ENCODE measurements around the gene FCGR3B.
"Not testable (repeated sequence)": the region's sequence is repeated elsewhere in the genome, so short reads cannot be mapped to it uniquely, and the experiment has no call there.

The FCGR3B gene

DNA sequence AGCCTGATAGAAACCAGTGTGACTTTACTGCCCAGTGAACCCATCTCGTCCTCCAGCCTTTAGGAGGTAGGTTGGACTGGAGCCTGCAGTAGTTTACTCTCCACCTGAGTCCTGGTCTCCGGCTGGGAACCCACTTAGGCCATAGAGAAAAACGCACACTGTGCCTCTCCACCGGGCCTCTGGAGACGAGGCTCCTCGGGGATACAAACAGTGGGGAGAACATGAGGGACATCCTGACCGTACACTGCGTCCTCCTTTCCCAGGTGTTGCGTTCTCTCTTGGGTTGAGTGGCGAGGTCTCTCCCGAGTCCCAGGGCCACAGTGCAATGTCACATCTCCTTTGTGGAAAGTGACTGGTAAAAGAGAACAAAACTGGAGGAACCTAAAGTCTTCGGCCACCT, 26.0 kb downstream of the FCGR3B start:
- H3K27ac Mint-ChIP-seq; H3K4me3 Mint-ChIP-seq; intact Hi-C loops (cut with micrococcal nuclease); H3K9me3 Mint-ChIP-seq: not testable (repeated sequence)
- peaks cover 95% of the 10 kb centered on the region for H3K36me3 Mint-ChIP-seq (ENCODE audit: low read depth)
- peaks cover 54% of the 10 kb centered on the region for H3K27me3 Mint-ChIP-seq
- peaks cover 24% of the 10 kb centered on the region for H3K4me1 Mint-ChIP-seq (ENCODE audit: low read depth)

DNA sequence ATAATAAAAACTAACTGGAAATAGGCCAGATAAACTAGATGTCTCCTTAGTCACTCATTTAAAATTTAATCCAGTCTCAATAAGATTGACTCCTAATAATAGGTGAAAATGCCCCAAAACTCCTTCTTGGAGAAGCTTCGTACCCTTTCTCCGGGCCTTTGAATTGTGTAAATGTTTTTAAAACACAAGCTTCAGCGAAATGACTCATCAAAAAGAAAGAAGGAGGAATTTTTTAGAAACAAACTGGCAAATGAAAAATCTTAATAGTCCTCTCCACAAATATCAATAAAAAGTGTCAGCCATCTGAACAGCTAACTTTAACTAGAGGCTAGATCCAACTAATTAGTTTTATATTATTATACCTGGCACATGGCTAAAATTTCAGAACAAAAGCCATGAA, 33.9 kb downstream of the FCGR3B start:
- intact Hi-C loops (cut with micrococcal nuclease); H3K9me3 Mint-ChIP-seq; H3K27ac Mint-ChIP-seq; H3K4me3 Mint-ChIP-seq: not testable (repeated sequence)
- H3K27me3 Mint-ChIP-seq = peaks cover 14% of the 10 kb centered on the region
- H3K4me1 Mint-ChIP-seq (ENCODE audit: low read depth) = peaks cover 15% of the 10 kb centered on the region
- peaks cover 76% of the 10 kb centered on the region for H3K36me3 Mint-ChIP-seq (ENCODE audit: low read depth)

DNA sequence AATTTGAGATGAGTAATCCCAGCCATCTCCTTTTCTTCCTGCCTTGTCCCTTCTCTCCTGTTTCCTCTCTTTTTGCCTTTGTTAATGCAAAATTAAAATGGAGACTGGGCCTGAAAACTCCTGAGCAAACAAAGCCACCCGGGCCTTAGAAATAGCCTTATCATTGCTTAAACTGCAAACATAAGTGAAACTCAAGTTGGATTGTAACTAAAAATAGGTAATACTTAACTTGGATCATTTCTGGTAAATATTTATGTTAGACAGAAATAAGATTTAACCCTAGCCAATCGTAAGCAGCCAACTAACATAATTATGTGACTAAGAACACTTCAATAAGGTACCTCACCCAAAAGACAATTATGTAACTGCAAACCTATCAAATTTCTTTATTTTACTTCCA, 35.4 kb downstream of the FCGR3B start:
- H3K27me3 Mint-ChIP-seq = peaks cover 14% of the 10 kb centered on the region
- intact Hi-C loops (cut with micrococcal nuclease); H3K4me3 Mint-ChIP-seq; H3K9me3 Mint-ChIP-seq: not testable (repeated sequence)
- peaks cover 15% of the 10 kb centered on the region for H3K4me1 Mint-ChIP-seq (ENCODE audit: low read depth)
- H3K27ac Mint-ChIP-seq = peak overlapping the region; percentile 11
- H3K36me3 Mint-ChIP-seq (ENCODE audit: low read depth) = peaks cover 75% of the 10 kb centered on the region

DNA sequence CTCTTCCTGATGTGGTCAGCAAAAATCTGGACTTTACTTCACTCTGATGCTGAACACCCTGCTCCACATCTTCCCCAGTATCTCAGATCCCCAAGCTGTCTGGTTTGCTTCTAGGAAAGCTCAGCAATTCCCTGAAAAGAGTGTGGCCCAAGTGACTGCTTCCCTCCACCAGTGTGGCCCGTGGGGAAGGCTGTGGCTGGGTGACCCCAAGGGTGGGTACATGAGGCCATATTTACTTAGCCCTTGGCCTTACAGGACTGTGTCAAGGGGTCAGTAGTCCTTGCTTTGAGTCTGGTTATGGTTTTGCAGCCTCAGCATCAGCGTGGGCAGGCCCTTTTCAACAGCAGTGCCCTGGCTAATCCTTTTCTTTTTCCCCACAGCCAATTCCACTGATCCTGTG, 35.8 kb downstream of the FCGR3B start:
- Mint-ChIP-seq H3K4me1 (ENCODE audit: low read depth) (peaks cover 15% of the 10 kb centered on the region), H3K36me3 (ENCODE audit: low read depth) (peaks cover 74% of the 10 kb centered on the region), H3K27ac (peak overlapping the region; percentile 11), H3K27me3 (peaks cover 14% of the 10 kb centered on the region)
- H3K9me3 Mint-ChIP-seq; intact Hi-C loops (cut with micrococcal nuclease); H3K4me3 Mint-ChIP-seq: not testable (repeated sequence)

DNA sequence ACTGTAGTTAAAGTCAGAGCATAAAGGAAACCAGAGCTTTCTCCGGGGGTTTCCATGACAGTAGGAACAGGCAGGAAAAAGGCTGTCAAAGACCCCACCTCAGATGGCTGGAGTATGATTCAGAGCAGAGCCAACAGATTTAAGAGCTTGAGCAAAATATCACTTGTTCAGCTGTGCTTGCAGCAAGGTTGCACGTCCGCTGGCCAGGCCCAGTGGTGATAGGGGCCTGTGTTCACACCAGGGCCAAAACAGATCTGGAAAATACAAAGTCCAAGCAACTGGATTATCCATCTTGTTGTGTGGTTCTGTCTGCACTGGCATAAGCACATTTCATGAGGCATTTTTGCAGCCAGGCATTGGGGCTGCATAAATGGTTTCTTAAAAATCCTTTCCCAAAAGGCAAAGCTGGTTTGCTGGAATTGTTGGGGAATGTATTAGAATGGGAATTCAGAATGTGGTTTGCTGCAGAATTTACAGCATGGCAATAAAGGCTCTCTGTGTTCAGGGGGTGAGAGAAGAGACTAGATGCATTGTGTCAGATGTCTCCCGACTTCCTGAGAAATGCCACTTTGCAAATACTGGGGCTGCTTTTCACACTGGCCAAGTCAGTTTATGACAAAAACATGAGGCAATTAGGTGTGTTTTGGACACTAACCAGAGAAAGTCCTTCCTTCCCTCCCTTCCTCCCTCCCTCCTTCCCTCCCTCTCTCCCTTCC, 36.5 kb downstream of the FCGR3B start:
- H3K9me3 Mint-ChIP-seq; H3K4me3 Mint-ChIP-seq; intact Hi-C loops (cut with micrococcal nuclease): not testable (repeated sequence)
- peak overlapping the region; percentile 16 for H3K27ac Mint-ChIP-seq
- H3K4me1 Mint-ChIP-seq (ENCODE audit: low read depth) = peaks cover 18% of the 10 kb centered on the region
- H3K36me3 Mint-ChIP-seq (ENCODE audit: low read depth) = peaks cover 72% of the 10 kb centered on the region
- H3K27me3 Mint-ChIP-seq = peaks cover 17% of the 10 kb centered on the region

DNA sequence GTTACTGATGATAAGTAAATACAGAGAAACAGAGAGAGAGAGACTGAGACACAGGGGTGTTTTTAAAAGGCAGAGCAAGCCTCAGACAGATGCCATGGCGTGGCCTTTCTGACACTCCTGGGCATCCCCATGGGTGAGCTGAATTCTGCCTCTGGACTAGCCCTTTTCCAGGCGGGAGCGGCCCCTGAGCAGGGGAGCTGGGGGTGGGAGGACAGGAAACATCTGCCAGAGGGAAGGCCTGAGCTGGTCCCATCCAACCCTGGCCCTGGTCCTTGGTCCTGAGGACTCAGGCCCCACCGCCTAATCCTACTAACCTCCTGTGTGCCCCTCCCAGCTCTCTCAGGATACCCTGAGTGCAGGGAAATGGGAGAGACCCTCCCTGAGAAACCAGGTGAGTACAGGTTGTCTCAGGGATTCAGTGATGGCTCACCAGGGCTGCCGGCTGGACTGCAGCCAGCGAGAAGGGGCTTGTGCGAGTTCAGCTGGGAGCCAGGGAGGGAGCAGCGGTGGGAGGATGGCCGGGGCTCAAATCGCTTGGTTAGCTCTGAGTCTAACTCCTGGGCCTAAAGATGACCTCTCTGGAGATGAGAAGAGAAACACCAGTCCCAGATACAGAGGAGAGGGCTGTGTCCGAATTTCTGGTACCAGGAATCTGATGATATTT, 37.8 kb downstream of the FCGR3B start:
- H3K9me3 Mint-ChIP-seq; intact Hi-C loops (cut with micrococcal nuclease); H3K4me3 Mint-ChIP-seq: not testable (repeated sequence)
- Mint-ChIP-seq H3K27me3 (peaks cover 18% of the 10 kb centered on the region), H3K27ac (peak overlapping the region; percentile 16), H3K4me1 (ENCODE audit: low read depth) (peaks cover 21% of the 10 kb centered on the region), H3K36me3 (ENCODE audit: low read depth) (peaks cover 69% of the 10 kb centered on the region)

DNA sequence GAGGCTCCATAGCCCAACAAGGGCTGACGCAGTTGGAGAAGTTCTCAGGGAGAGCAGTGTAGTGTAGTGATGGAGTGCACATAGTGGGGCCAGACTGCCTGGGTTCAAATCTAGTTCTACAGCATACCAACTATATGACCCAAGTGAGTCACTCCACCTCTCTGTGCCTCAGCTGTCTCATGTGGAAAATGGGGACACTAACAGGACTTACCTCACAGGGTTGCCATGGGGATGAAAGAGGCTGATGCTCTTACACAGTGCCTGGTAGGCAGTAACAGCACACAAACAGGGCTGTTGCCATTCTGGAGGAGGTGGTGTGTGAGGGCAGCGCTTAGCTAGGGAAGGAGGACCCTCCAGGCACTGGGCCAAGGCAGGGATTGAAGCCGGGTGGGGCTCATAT, 38.4 kb downstream of the FCGR3B start:
- H3K9me3 Mint-ChIP-seq; intact Hi-C loops (cut with micrococcal nuclease); H3K27ac Mint-ChIP-seq; H3K4me3 Mint-ChIP-seq: not testable (repeated sequence)
- peaks cover 21% of the 10 kb centered on the region for H3K4me1 Mint-ChIP-seq (ENCODE audit: low read depth)
- H3K27me3 Mint-ChIP-seq = peaks cover 18% of the 10 kb centered on the region
- H3K36me3 Mint-ChIP-seq (ENCODE audit: low read depth) = peaks cover 69% of the 10 kb centered on the region

DNA sequence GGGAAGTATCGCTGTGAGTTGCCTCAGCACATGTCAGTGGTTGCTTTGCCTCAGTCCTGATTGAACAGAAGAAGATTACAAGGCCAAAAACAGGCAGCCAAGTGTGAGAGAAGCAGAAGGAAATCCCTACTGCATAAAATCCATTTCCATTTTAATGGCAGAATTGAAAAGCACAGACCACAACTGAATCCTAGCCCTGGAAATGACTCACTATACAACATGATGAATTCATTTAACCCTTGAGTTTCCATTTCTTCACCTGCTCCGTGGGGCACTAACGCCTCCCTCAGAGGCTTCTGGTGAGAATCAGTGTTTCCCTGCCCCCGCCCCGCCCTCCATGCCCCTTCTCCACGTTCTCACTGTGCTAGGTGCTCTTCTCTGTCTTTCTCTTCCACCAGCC, 41.1 kb downstream of the FCGR3B start:
- intact Hi-C loops (cut with micrococcal nuclease); H3K9me3 Mint-ChIP-seq; H3K27ac Mint-ChIP-seq; H3K4me3 Mint-ChIP-seq: not testable (repeated sequence)
- Mint-ChIP-seq H3K27me3 (peaks cover 18% of the 10 kb centered on the region), H3K4me1 (ENCODE audit: low read depth) (peaks cover 26% of the 10 kb centered on the region), H3K36me3 (ENCODE audit: low read depth) (peaks cover 52% of the 10 kb centered on the region)

DNA sequence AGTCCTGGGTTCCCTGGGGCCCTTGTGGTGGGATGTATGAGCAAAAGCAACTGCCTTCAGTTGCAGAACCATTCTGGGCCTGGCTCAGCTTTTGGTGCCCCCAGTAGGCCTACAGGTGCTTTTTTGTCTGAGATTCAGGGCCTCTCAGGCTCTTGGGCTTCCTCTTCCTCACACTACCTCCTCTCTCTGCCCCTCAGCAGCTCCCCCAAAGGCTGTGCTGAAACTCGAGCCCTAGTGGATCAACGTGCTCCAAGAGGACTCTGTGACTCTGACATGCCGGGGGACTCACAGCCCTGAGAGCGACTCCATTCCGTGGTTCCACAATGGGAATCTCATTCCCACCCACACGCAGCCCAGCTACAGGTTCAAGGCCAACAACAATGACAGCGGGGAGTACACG, 41.6 kb downstream of the FCGR3B start:
- Mint-ChIP-seq H3K27me3 (peaks cover 18% of the 10 kb centered on the region), H3K36me3 (ENCODE audit: low read depth) (peaks cover 50% of the 10 kb centered on the region), H3K4me1 (ENCODE audit: low read depth) (peaks cover 24% of the 10 kb centered on the region)
- H3K4me3 Mint-ChIP-seq; H3K9me3 Mint-ChIP-seq; intact Hi-C loops (cut with micrococcal nuclease); H3K27ac Mint-ChIP-seq: not testable (repeated sequence)

DNA sequence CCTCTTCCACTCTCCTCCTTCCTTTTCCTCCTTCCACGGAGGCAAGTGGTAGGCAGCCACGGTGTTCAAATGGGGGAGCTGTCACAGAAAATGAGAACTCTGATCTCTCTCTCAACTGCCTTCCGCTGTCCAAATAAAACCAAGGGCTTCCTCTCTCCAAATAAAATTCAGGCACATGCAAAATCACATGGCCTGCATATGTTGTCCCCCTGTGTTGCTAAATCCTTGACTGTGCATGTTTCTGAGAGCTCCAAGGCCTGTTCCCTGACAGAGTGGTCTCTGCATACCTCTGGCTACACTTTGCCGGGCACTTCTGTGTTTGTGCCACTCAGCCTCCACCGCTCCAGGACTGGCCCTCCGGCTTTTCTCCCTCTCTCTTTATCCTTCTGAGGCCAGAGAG, 42.4 kb downstream of the FCGR3B start:
- H3K4me3 Mint-ChIP-seq; intact Hi-C loops (cut with micrococcal nuclease); H3K27ac Mint-ChIP-seq; H3K9me3 Mint-ChIP-seq: not testable (repeated sequence)
- Mint-ChIP-seq H3K36me3 (ENCODE audit: low read depth) (peaks cover 43% of the 10 kb centered on the region), H3K4me1 (ENCODE audit: low read depth) (peaks cover 16% of the 10 kb centered on the region), H3K27me3 (peaks cover 14% of the 10 kb centered on the region)

DNA sequence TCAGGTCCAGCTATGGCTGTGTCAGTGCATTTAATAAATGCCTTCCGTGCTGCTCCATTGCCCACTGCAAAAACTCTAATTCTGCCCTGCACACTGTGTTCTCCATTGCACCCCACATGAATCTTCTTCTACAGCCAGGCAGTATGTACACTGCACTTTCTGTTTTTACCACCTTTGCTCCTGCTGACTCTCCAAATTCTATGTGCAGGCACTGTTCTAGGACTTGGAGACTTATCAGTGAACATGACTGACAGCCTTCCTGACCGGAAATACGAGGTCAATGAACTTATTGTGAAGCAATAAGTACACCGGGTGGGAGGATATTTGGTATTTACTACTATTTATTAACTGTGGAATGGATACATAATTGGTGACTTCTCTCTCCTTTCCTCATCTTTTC, 48.1 kb downstream of the FCGR3B start:
- H3K4me3 Mint-ChIP-seq = peak overlapping the region; percentile 65

DNA sequence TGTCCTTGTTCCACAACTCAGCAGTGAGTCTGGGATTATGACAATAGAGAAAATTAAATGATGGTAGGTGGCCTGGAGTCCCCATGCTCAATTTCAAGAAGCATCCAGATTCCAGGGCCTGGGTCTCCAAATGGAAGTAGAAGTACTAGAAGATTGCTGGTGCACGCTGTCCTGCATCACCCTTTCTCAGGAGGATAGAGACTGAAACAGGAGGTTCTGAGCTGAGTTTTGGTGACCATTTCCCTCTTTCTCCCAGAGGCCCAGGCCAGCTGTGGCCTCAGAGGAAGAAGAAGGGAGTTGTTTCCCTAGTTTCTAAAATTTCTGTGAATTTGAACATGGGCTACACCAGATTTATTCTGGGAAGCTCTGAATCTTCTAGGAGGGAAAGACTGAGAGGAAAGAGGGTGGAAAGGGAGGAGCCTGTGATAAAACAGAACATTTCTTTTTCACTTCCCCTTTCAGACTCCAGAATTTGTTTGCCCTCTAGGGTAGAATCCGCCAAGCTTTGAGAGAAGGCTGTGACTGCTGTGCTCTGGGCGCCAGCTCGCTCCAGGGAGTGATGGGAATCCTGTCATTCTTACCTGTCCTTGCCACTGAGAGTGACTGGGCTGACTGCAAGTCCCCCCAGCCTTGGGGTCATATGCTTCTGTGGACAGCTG, 50.0 kb downstream of the FCGR3B start:
- intact Hi-C loops (cut with micrococcal nuclease); H3K27ac Mint-ChIP-seq; H3K4me3 Mint-ChIP-seq; H3K27me3 Mint-ChIP-seq; H3K36me3 Mint-ChIP-seq (ENCODE audit: low read depth); H3K9me3 Mint-ChIP-seq: not testable (repeated sequence)
- H3K4me1 Mint-ChIP-seq (ENCODE audit: low read depth) = peaks cover 18% of the 10 kb centered on the region

More for the DNA sequence above, 48.1 kb downstream of the FCGR3B start:
- H3K36me3 Mint-ChIP-seq (ENCODE audit: low read depth); H3K27me3 Mint-ChIP-seq; H3K9me3 Mint-ChIP-seq; H3K27ac Mint-ChIP-seq; intact Hi-C loops (cut with micrococcal nuclease): not testable (repeated sequence)
- H3K4me1 Mint-ChIP-seq (ENCODE audit: low read depth) = peaks cover 18% of the 10 kb centered on the region

DNA sequence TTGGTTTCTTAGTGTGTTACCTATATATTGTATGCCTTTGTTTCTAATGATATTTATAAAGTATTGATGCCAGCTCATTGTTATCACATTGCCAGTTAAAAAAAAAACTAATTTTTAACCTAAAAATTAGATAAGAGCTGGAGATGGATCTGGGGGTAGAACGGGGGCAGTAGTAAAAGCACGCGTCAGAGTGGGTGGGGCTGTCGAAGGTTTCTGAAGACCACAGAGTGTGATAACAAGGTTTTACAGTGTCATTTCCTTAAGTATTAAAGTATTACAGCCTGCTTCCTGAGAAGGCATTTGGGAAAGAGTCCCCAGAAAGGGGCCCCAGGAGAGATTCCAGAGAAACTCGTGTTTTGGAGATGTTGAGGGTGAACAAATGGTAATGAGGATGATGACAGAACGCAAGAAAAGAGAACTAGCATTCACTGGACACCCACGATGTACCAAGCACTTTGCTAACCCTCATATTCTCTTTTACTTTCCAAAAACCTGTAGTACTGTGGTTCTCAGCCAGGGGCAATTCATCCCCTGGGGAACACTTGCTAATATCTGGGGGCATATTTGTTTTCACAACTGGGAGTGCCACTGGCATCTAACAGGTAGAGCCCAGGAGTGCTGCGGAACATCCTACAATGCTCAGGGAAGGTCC, 51.0 kb downstream of the FCGR3B start:
- H3K9me3 Mint-ChIP-seq; H3K36me3 Mint-ChIP-seq (ENCODE audit: low read depth); H3K4me3 Mint-ChIP-seq; H3K27ac Mint-ChIP-seq; H3K27me3 Mint-ChIP-seq; intact Hi-C loops (cut with micrococcal nuclease): not testable (repeated sequence)
- peaks cover 14% of the 10 kb centered on the region for H3K4me1 Mint-ChIP-seq (ENCODE audit: low read depth)

DNA sequence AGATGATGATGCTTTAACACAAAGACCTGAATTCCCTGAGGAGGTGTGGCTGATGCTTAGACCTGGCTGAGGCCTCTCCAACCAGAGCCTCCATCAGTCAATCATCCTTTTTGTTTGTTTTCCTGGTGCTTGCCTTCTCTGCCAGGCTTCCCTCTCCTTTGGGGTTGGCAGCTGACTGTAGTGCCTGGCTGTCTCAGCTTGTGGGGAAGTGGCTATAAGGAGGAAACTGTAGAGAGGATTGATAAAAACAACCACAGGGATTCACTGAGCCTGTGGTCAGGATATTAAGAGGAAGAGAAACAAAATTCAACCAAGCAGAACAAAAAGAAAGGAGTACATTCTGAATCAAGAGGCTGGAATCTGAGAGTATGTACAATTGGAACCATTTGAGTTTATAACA, 54.3 kb downstream of the FCGR3B start:
- H3K27me3 Mint-ChIP-seq; H3K27ac Mint-ChIP-seq; H3K9me3 Mint-ChIP-seq; H3K36me3 Mint-ChIP-seq (ENCODE audit: low read depth); intact Hi-C loops (cut with micrococcal nuclease); H3K4me3 Mint-ChIP-seq: not testable (repeated sequence)
- H3K4me1 Mint-ChIP-seq (ENCODE audit: low read depth) = peaks cover 14% of the 10 kb centered on the region

Data from dendritic cell treated with granulocyte-macrophage colony-stimulating factor and Interleukin-4, amounts not matched to agents 40 ng/mL and 50 ng/mL, for 4 days (primary cell).